Esophagus squamous epithelium (tissue), 5 donors: ENCODE measurements around the gene SLCO1A2. TPM values are rescaled to one million over a fixed set of nuclear protein-coding genes. Genes with fewer than 3 reads are reported as not detected.

Source experiments
- DNase-seq: peaks from one replicate; lab custom pipeline; 2025; lab: John Stamatoyannopoulos, UW
- H3K27ac ChIP-seq, 4 donors: fragments of 200-600 bp; sonication (generic); one replicate each; pipeline ENCODE4 v1.5.1; 2016 to 2019; ENCODE audit warnings: mild to moderate bottlenecking in 1 of 4
- H3K27me3 ChIP-seq, 4 donors: fragments of 200-600 bp; sonication (generic); 1 replicate in 3 of 4; 2 replicates in 1 of 4; pipeline versions ENCODE4 v1.5.1 to v1.6.0; 2017 to 2021; ENCODE audit warnings: antibody characterized with exemption in 1 of 4
- H3K36me3 ChIP-seq, 3 donors: fragments of 200-600 bp; sonication (generic); one replicate each; pipeline ENCODE4 v1.5.1; 2016 to 2019
- H3K4me1 ChIP-seq, 3 donors: fragments of 200-600 bp; sonication (generic); one replicate each; pipeline ENCODE4 v1.5.1; 2017 to 2019
- H3K4me3 ChIP-seq, 4 donors: fragments of 200-600 bp; sonication (generic); 1 replicate in 3 of 4; 2 replicates in 1 of 4; pipeline ENCODE4 v1.5.1; 2016 to 2019; ENCODE audit warnings: mild to moderate bottlenecking in 2 of 4, moderate library complexity in 1 of 4
- H3K9me3 ChIP-seq, 3 donors: fragments of 200-600 bp; sonication (generic); one replicate each; pipeline ENCODE4 v1.5.1; 2016 to 2019
- POLR2A ChIP-seq, 4 donors: fragments of 450-650 bp; IDR thresholded peaks; one replicate each; pipeline ENCODE4 v1.6.1; 2017; ENCODE audit warnings: antibody characterized with exemption in 4 of 4, mild to moderate bottlenecking in 4 of 4, moderate library complexity in 3 of 4
- WGBS, 2 donors: methylation state at CpG; one replicate each; pipeline ENCODE4 v1.1.5; 2018; 5-methylcytosine and 5-hydroxymethylcytosine counted together
- intact Hi-C: fragments of 100-400 bp; cut with DNase I; formaldehyde crosslinking; loops from one replicate; pipeline ENCODE4 v1.15.0; 2022
- total RNA-seq, 4 donors: library from RNA; depleted of rRNA; stranded (reverse); fragments of >200 nt; gene quantifications; one replicate each; pipeline ENCODE4 v1.1.0, GENCODE V29; 2016
- TF ChIP-seq, protein P1 (sequence below), 6 experiments: fragments of 450-650 bp in 4 of 6; fragments of 200-600 bp in 2 of 6; sonication (generic) in 2 of 6; IDR thresholded peaks; one replicate each; pipeline ENCODE4 v1.5.1; 2016 to 2019; ENCODE audit warnings: antibody characterized with exemption in 6 of 6, mild to moderate bottlenecking in 4 of 6, moderate library complexity in 4 of 6
- donor health status: DM: yes; HTN: yes; CAD: no.

Gene SLCO1A2
- total RNA-seq, 4 donors from 2014 or later = not detected

DNA sequence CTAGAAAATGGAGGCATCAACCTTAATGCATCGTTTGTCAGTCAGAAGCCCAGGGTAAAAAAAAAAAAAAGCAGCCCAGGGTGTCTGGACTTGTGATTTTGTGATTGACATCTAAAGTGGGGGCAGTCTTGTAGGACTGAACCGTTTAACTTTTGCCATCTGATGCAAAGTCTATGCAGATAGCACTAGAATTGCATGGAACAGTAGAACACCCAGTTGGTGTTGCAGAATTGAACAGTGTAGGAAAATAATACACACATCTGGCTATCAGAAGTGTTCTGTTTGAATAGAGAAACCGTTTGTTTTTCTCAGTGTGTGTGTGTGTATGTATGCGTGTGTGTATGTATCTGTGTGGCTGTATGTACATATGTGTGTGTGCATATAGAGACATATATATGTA is 45.0 kb downstream of the SLCO1A2 start:
- DNase-seq = no peak
- WGBS, 2 donors = 53 to 65% methylated on average over 4 of the region's 4 CpGs
- Histone ChIP-seq H3K27ac (no peak overlapping the region), H3K9me3 (no peaks in the 10 kb centered on the region), H3K36me3 (no peaks in the 10 kb centered on the region), H3K27me3 (no peaks in the 10 kb centered on the region), H3K4me1 (no peaks in the 10 kb centered on the region), H3K4me3 (no peak overlapping the region)
- TF ChIP-seq, protein P1, sequence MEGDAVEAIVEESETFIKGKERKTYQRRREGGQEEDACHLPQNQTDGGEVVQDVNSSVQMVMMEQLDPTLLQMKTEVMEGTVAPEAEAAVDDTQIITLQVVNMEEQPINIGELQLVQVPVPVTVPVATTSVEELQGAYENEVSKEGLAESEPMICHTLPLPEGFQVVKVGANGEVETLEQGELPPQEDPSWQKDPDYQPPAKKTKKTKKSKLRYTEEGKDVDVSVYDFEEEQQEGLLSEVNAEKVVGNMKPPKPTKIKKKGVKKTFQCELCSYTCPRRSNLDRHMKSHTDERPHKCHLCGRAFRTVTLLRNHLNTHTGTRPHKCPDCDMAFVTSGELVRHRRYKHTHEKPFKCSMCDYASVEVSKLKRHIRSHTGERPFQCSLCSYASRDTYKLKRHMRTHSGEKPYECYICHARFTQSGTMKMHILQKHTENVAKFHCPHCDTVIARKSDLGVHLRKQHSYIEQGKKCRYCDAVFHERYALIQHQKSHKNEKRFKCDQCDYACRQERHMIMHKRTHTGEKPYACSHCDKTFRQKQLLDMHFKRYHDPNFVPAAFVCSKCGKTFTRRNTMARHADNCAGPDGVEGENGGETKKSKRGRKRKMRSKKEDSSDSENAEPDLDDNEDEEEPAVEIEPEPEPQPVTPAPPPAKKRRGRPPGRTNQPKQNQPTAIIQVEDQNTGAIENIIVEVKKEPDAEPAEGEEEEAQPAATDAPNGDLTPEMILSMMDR (IDR thresholded peaks at IDR 0.05) = no peak
- no peak for TF ChIP-seq POLR2A (IDR thresholded peaks at IDR 0.05)
- intact Hi-C loops = no loop called here

DNA sequence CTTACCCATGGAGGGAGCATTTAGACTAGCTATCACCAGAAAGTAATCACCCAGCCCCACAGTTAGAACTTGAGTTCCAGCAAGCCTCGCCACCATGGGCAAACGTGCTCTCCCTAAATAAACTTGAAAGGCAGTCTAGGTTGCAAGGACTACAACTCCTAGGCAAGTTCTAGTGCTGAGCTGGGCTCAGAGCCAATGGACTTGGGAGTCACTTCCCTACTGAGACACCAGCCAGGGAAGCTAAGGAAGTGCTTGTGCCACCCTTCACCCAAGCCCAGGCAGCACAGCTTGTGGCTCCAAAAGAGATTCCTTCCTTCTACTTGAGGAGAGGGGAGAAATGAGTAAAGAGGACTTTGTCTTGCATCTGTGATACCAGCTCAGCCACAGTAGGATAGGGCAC is 57.9 kb downstream of the SLCO1A2 start:
- 49% methylated on average over 2 of the region's 2 CpGs; no CpG with 5 or more reads in 1 of the 2 donors for WGBS, 2 donors
- no peaks in the 10 kb centered on the region for H3K36me3 ChIP-seq
- no peak for TF ChIP-seq POLR2A (IDR thresholded peaks at IDR 0.05)
- TF ChIP-seq, protein P1 (IDR thresholded peaks at IDR 0.05) = no peak
- no peak overlapping the region for H3K27ac ChIP-seq
- no peak for DNase-seq
- H3K4me3 ChIP-seq = no peak overlapping the region
- H3K27me3 ChIP-seq = no peaks in the 10 kb centered on the region
- H3K4me1 ChIP-seq = no peaks in the 10 kb centered on the region
- intact Hi-C loops = no loop called here
- H3K9me3 ChIP-seq = no peaks in the 10 kb centered on the region

DNA sequence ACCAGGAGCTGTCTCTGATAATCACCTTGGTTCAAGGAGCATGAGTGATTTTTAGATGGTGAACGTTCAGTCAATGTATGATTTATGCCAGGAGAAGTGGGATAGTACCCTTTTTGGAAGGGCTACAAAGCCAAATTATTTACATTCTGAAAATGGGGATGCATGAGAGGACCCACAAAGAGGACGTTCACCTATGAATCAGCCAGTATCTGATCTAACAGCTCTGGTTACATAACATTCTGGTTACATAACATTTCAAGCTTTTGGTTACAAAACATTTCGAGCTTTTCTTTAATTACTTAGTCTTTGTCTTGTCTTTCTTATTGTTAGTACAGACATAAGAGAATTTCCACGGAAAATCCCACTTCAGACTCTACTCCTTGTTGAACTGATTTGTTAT is 68.8 kb downstream of the SLCO1A2 start:
- Histone ChIP-seq H3K27me3 (no peaks in the 10 kb centered on the region), H3K4me1 (no peaks in the 10 kb centered on the region), H3K36me3 (no peaks in the 10 kb centered on the region), H3K9me3 (no peaks in the 10 kb centered on the region), H3K27ac (no peak overlapping the region), H3K4me3 (no peak overlapping the region)
- WGBS, 2 donors = 21 to 23% methylated on average over 4 of the region's 4 CpGs
- DNase-seq = no peak
- intact Hi-C loops = no loop called here
- TF ChIP-seq POLR2A (IDR thresholded peaks at IDR 0.05) = no peak
- TF ChIP-seq, protein P1 (IDR thresholded peaks at IDR 0.05) = no peak

DNA sequence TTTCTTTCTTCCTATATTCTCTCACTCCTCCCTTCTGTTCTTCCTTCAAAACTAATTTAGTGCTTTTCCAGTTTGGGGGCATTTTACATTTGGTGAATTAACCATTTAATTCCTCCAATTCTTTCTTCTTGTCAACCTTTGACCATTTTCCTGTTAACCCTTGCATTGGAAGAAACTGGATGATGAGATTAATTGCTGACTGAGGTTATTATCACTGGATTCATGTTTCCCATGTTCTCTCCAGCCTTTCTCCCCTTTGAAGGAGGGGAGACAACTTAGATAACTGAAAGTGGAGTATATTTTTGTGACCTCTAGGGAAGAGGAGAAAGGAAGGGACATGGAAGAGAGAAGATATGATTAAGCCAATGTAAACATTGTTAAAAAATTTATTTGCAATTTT is 70.5 kb downstream of the SLCO1A2 start:
- H3K36me3 ChIP-seq = no peaks in the 10 kb centered on the region
- intact Hi-C loops = no loop called here
- H3K27me3 ChIP-seq = no peaks in the 10 kb centered on the region
- no peaks in the 10 kb centered on the region for H3K9me3 ChIP-seq
- no peak overlapping the region for H3K27ac ChIP-seq
- no peak overlapping the region for H3K4me3 ChIP-seq
- no peaks in the 10 kb centered on the region for H3K4me1 ChIP-seq
- no peak for DNase-seq
- TF ChIP-seq POLR2A (IDR thresholded peaks at IDR 0.05) = no peak
- TF ChIP-seq, protein P1 (IDR thresholded peaks at IDR 0.05) = no peak

DNA sequence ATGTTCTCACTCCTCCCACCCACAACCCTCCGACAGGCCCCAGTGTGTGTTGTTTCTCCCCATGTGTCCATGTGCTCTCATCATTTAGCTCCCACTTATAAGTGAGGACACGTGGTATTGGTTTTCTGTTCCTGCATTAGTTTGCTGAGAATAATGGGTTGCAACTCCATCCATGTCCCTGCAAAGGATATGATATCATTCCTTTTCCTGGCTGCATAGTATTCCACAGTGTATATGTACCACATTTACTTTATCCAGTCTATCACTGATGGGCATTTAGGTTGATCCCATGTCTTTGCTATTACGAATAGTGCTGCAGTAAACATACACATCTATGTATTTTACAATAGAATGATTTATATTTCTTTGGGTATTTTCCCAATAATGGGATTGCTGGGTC is 77.5 kb downstream of the SLCO1A2 start:
- TF ChIP-seq POLR2A (IDR thresholded peaks at IDR 0.05) = no peak
- TF ChIP-seq, protein P1 (IDR thresholded peaks at IDR 0.05) = no peak
- DNase-seq = no peak
- Histone ChIP-seq H3K4me3 (no peak overlapping the region), H3K9me3 (no peaks in the 10 kb centered on the region), H3K4me1 (no peaks in the 10 kb centered on the region), H3K27ac (no peak overlapping the region), H3K27me3 (no peaks in the 10 kb centered on the region), H3K36me3 (no peaks in the 10 kb centered on the region)
- 63 to 74% methylated on average over 3 of the region's 3 CpGs for WGBS, 2 donors
- intact Hi-C loops = no loop called here
